SU-DHL-6 (cell line): ENCODE measurements around the gene URB2.

Source experiments
- H2AFZ ChIP-seq: fragments of 200-600 bp; sonication (generic); 2 replicates; pipeline ENCODE4 v1.6.1; 2014; ENCODE audit warnings: low read depth, mild to moderate bottlenecking, moderate library complexity, mixed read lengths, antibody characterized with exemption, low read length; ENCODE audit not compliant: severe bottlenecking
- H3F3A ChIP-seq: fragments of 200-600 bp; shearing (Covaris generic); 2 replicates; pipeline ENCODE4 v1.6.0; 2016; ENCODE audit warnings: antibody characterized with exemption, mild to moderate bottlenecking; ENCODE audit not compliant: insufficient read depth
- H3K27ac ChIP-seq: fragments of 200-600 bp; sonication (generic); 2 replicates; pipeline ENCODE4 v1.5.1; 2016; ENCODE audit warnings: low read depth, mild to moderate bottlenecking, low read length, moderate library complexity, mixed read lengths
- H3K27me3 ChIP-seq: fragments of 200-600 bp; sonication (generic), shearing (Covaris generic); 2 replicates; pipeline ENCODE4 v1.6.0; 2014; ENCODE audit warnings: mild to moderate bottlenecking, low read length
- H3K36me3 ChIP-seq: fragments of 200-600 bp; sonication (generic); 2 replicates; pipeline ENCODE4 v1.6.1; 2014; ENCODE audit warnings: mild to moderate bottlenecking, low read length, mixed read lengths
- H3K4me2 ChIP-seq: fragments of 300-600, 200-600 bp; shearing (Covaris generic), sonication (generic); 2 replicates; pipeline ENCODE4 v1.6.0; 2014; ENCODE audit warnings: low read length, low read depth, mild to moderate bottlenecking; ENCODE audit not compliant: poor library complexity, severe bottlenecking
- H3K4me3 ChIP-seq: fragments of 200-600 bp; sonication (generic); 2 replicates; pipeline ENCODE4 v1.5.1; 2014; ENCODE audit warnings: antibody characterized with exemption, low read length, mild to moderate bottlenecking, mixed read lengths; ENCODE audit not compliant: insufficient read depth, poor library complexity, severe bottlenecking
- H3K79me2 ChIP-seq: fragments of 200-600 bp; sonication (generic); 2 replicates; pipeline ENCODE4 v1.6.1; 2014; ENCODE audit warnings: mild to moderate bottlenecking, low read length, moderate library complexity; ENCODE audit not compliant: insufficient read depth
- H3K9ac ChIP-seq: fragments of 200-600 bp; sonication (generic); 2 replicates; pipeline ENCODE4 v1.7.0; 2014; ENCODE audit warnings: mild to moderate bottlenecking, low read length
- H3K9me2 ChIP-seq: fragments of 200-600 bp; sonication (generic); replicated peaks from 2 replicates; pipeline ENCODE4 v1.6.1; 2014; ENCODE audit warnings: low read length; ENCODE audit not compliant: insufficient read depth
- H3K9me3 ChIP-seq: fragments of 200-600 bp; sonication (generic); 2 replicates; pipeline ENCODE4 v1.6.1; 2014; ENCODE audit warnings: low read length, mixed read lengths; ENCODE audit not compliant: insufficient read depth
- H4K20me1 ChIP-seq: fragments of 200-600 bp; sonication (generic); 2 replicates; pipeline ENCODE4 v1.6.1; 2014; ENCODE audit warnings: low read depth, mild to moderate bottlenecking, antibody characterized with exemption, low read length, moderate library complexity, mixed read lengths
- CTCF ChIP-seq: fragments of 200-600 bp; sonication (generic); IDR thresholded peaks from one replicate; pipeline ENCODE4 v1.5.1; 2017; ENCODE audit warnings: antibody characterized with exemption, mild to moderate bottlenecking, low read length, moderate library complexity; ENCODE audit not compliant: insufficient read depth, poor library complexity, severe bottlenecking
- EZH2phosphoT487 ChIP-seq: fragments of 200-600 bp; sonication (generic), shearing (Covaris generic); conservative IDR thresholded peaks from 2 replicates; pipeline ENCODE4 v1.6.1; 2018; ENCODE audit warnings: mild to moderate bottlenecking, antibody characterized with exemption, low read length, moderate library complexity, mixed read lengths

URB2 gene

GRCh38 chr1:229640455-229640854 is 14.4 kb downstream of the URB2 start:
- Histone ChIP-seq H3K9me3 (no peaks in the 10 kb centered on the region), H3K79me2 (peaks cover 58% of the 10 kb centered on the region), H3K36me3 (peaks cover 17% of the 10 kb centered on the region; the same call in 1 of the 2 replicates), H3K4me2 (no peak overlapping the region), H3K27me3 (no peaks in the 10 kb centered on the region), H3F3A (no peaks in the 10 kb centered on the region), H3K9me2 (no peaks in the 10 kb centered on the region), H3K4me3 (no peak overlapping the region), H4K20me1 (peaks cover 7% of the 10 kb centered on the region; the same call in 1 of the 2 replicates), H3K9ac (no peak overlapping the region), H2AFZ (no peak overlapping the region), H3K27ac (no peak overlapping the region)
- TF ChIP-seq EZH2phosphoT487 (no peak), CTCF (no peak)

- Histone ChIP-seq H3K9ac (no peak overlapping the region), H3K79me2 (peaks cover 55% of the 10 kb centered on the region), H3K4me2 (no peak overlapping the region), H3K36me3 (peaks cover 15% of the 10 kb centered on the region; the same call in 1 of the 2 replicates), H4K20me1 (peaks cover 7% of the 10 kb centered on the region; the same call in 1 of the 2 replicates), H3K27ac (no peak overlapping the region), H3K9me3 (no peaks in the 10 kb centered on the region), H3K9me2 (no peaks in the 10 kb centered on the region), H3F3A (no peaks in the 10 kb centered on the region), H2AFZ (no peak overlapping the region), H3K27me3 (no peaks in the 10 kb centered on the region), H3K4me3 (no peak overlapping the region)
- TF ChIP-seq CTCF (no peak), EZH2phosphoT487 (no peak)
Measured at GRCh38 chr1:229641306-229641705, 15.3 kb downstream of the URB2 start.

- H3K4me3 ChIP-seq = no peak overlapping the region
- H3K79me2 ChIP-seq = peaks cover 45% of the 10 kb centered on the region
- H3K27ac ChIP-seq = no peak overlapping the region
- H3K9me3 ChIP-seq = no peaks in the 10 kb centered on the region
- H3K9me2 ChIP-seq = no peaks in the 10 kb centered on the region
- no peak overlapping the region for H3K4me2 ChIP-seq
- peaks cover 7% of the 10 kb centered on the region; the same call in 1 of the 2 replicates for H4K20me1 ChIP-seq
- H3K36me3 ChIP-seq = peaks cover 4% of the 10 kb centered on the region; the same call in 1 of the 2 replicates
- no peak overlapping the region for H2AFZ ChIP-seq
- no peak overlapping the region for H3K9ac ChIP-seq
- TF ChIP-seq EZH2phosphoT487 = no peak
- no peak for TF ChIP-seq CTCF
- no peaks in the 10 kb centered on the region for H3K27me3 ChIP-seq
- H3F3A ChIP-seq = no peaks in the 10 kb centered on the region
Measured at GRCh38 chr1:229642376-229642775, 16.3 kb downstream of the URB2 start.
